PFSK-1 (cell line): ENCODE data around the gene IRX2.

Source experiments
- FOXP2 ChIP-seq: optimal IDR thresholded peaks from 2 replicates; pipeline ENCODE3; 2011; ENCODE audit warnings: borderline replicate concordance, control low read depth, inconsistent platforms; ENCODE audit not compliant: insufficient read depth; ENCODE audit errors: extremely low read length, extremely low read depth
- POLR2AphosphoS5 ChIP-seq: IDR thresholded peaks from 2 replicates; pipeline ENCODE4 v1.6.1; 2012; ENCODE audit warnings: low read depth, mild to moderate bottlenecking, control low read depth, low read length, moderate library complexity
- REST ChIP-seq, 2 experiments: IDR thresholded peaks; 2 replicates each; pipeline versions ENCODE4 v1.6.1 to v1.8.0; 2011 to 2012; ENCODE audit warnings: low read depth in 2 of 2, low read length in 2 of 2, control low read depth in 1 of 2, inconsistent platforms in 1 of 2, mild to moderate bottlenecking in 1 of 2, moderate library complexity in 1 of 2; ENCODE audit not compliant: insufficient read depth in 1 of 2
- SIN3A ChIP-seq: IDR thresholded peaks from 2 replicates; pipeline ENCODE4 v1.6.1; 2012; ENCODE audit warnings: mild to moderate bottlenecking, low read length, moderate library complexity, borderline replicate concordance; ENCODE audit not compliant: insufficient read depth
- TAF1 ChIP-seq: IDR thresholded peaks from 2 replicates; pipeline ENCODE4 v1.6.1; 2012; ENCODE audit warnings: low read length, control low read depth, borderline replicate concordance; ENCODE audit not compliant: insufficient read depth

Gene IRX2

GRCh38 chr5:2773327-2773726 lies 21.9 kb upstream of the IRX2 start:
- TF ChIP-seq TAF1 (no peak), SIN3A (no peak), FOXP2 (no peak), POLR2AphosphoS5 (no peak), REST (IDR thresholded peaks at IDR 0.05; ENCODE audit: insufficient read depth in 1 of 2, low read depth in 2 of 2, low read length in 2 of 2) (no peak)

- TF ChIP-seq FOXP2 (no peak), SIN3A (no peak), TAF1 (no peak), POLR2AphosphoS5 (no peak), REST (IDR thresholded peaks at IDR 0.05; ENCODE audit: insufficient read depth in 1 of 2, low read depth in 2 of 2, low read length in 2 of 2) (no peak)
Measured at GRCh38 chr5:2767089-2767488, 15.6 kb upstream of the IRX2 start.

GRCh38 chr5:2764581-2764980 lies 13.1 kb upstream of the IRX2 start:
- no peak for TF ChIP-seq FOXP2
- TF ChIP-seq TAF1 = no peak
- no peak for TF ChIP-seq SIN3A
- TF ChIP-seq REST (IDR thresholded peaks at IDR 0.05; ENCODE audit: insufficient read depth in 1 of 2, low read depth in 2 of 2, low read length in 2 of 2) = no peak
- no peak for TF ChIP-seq POLR2AphosphoS5

GRCh38 chr5:2763533-2763794 lies 12.0 kb upstream of the IRX2 start:
- TF ChIP-seq POLR2AphosphoS5 (no peak), SIN3A (no peak), TAF1 (no peak), FOXP2 (no peak), REST (IDR thresholded peaks at IDR 0.05; ENCODE audit: insufficient read depth in 1 of 2, low read depth in 2 of 2, low read length in 2 of 2) (no peak)
